Gastrocnemius medialis (tissue), 4 donors: ENCODE measurements around the gene FGF14. TPM values are rescaled to one million over a fixed set of nuclear protein-coding genes. Genes with fewer than 3 reads are reported as not detected.

ENCODE experiments used
- ATAC-seq, 2 donors: fragments of 150-250 bp; one replicate each; pipeline ENCODE4 v1.9.1; 2016
- DNase-seq, 2 donors: peaks; one replicate each; pipeline ENCODE4 v3.0.0-alpha.2; 2019
- H3K27ac ChIP-seq, 4 donors: fragments of 200-600 bp; sonication (generic); 1 replicate in 1 of 4; 2 replicates in 3 of 4; pipeline ENCODE4 v1.5.1; 2016 to 2018; ENCODE audit warnings: mild to moderate bottlenecking in 2 of 4, moderate library complexity in 1 of 4
- H3K27me3 ChIP-seq, 3 donors: fragments of 200-600 bp; sonication (generic) in 2 of 3; 1 replicate in 1 of 3; 2 replicates in 2 of 3; pipeline versions ENCODE4 v1.5.1 to v1.6.0; 2016 to 2019; ENCODE audit warnings: mild to moderate bottlenecking in 1 of 3, moderate library complexity in 1 of 3
- H3K36me3 ChIP-seq, 2 donors: fragments of 200-600 bp; sonication (generic) in 1 of 2; one replicate each; pipeline ENCODE4 v1.5.1; 2017 to 2018
- H3K4me1 ChIP-seq, 2 donors: fragments of 200-600 bp; sonication (generic) in 1 of 2; one replicate each; pipeline ENCODE4 v1.5.1; 2016 to 2017; ENCODE audit warnings: mild to moderate bottlenecking in 2 of 2
- H3K4me3 ChIP-seq, 4 donors: fragments of 200-600 bp; sonication (generic) in 3 of 4; 1 replicate in 1 of 4; 2 replicates in 3 of 4; pipeline ENCODE4 v1.5.1; 2016 to 2019; ENCODE audit warnings: mild to moderate bottlenecking in 2 of 4
- H3K9me3 ChIP-seq, 3 donors: fragments of 200-600 bp; sonication (generic) in 2 of 3; 1 replicate in 1 of 3; 2 replicates in 2 of 3; pipeline ENCODE4 v1.5.1; 2016 to 2019
- POLR2A ChIP-seq, 2 donors: fragments of 450-650 bp; IDR thresholded peaks; one replicate each; pipeline ENCODE4 v1.6.1; 2017; ENCODE audit warnings: antibody characterized with exemption in 2 of 2, mild to moderate bottlenecking in 2 of 2, moderate library complexity in 2 of 2
- in situ Hi-C, 4 donors: fragments of 200-750 bp; cut with MboI; loops; one replicate each; pipeline versions ENCODE4 v1.15.0 to v1.8.0; 2017; ENCODE audit warnings: low sequenced_read_pairs in 4 of 4
- intact Hi-C: fragments of 100-400 bp; cut with DNase I; formaldehyde crosslinking; loops from one replicate; pipeline ENCODE4 v1.15.1; 2023; ENCODE audit warnings: low total_unique reads
- total RNA-seq, 4 donors: library from RNA; depleted of rRNA; stranded (reverse); fragments of >200 nt; gene quantifications; one replicate each; pipeline versions ENCODE4 v1.1.0 to v1.2.3, GENCODE V29; 2016
- TF ChIP-seq, protein P1 (sequence below), 5 experiments: fragments of 450-650 bp in 3 of 5; fragments of 200-600 bp in 2 of 5; sonication (generic) in 2 of 5; IDR thresholded peaks in 4 of 5; conservative IDR thresholded peaks in 1 of 5; 1 replicate in 4 of 5; 2 replicates in 1 of 5; pipeline ENCODE4 v1.5.1; 2016 to 2019; ENCODE audit warnings: antibody characterized with exemption in 5 of 5, mild to moderate bottlenecking in 3 of 5, moderate library complexity in 3 of 5

FGF14 gene
- total RNA-seq, 4 donors from 2014 or later: 0.02 TPM; not detected in 3

GRCh38 chr13:101798437-101798836 is 603.4 kb downstream of the FGF14 start:
- DNase-seq (no peak), ATAC-seq (no peak)
- intact Hi-C loops: no loop called here
- H3K4me3 ChIP-seq: no peak overlapping the region
- H3K4me1 ChIP-seq: no peaks in the 10 kb centered on the region
- no peaks in the 10 kb centered on the region for H3K27me3 ChIP-seq
- no peak overlapping the region for H3K27ac ChIP-seq
- no peaks in the 10 kb centered on the region for H3K9me3 ChIP-seq
- in situ Hi-C loops: no loop called here
- TF ChIP-seq POLR2A (IDR thresholded peaks at IDR 0.05): no peak
- TF ChIP-seq, protein P1, sequence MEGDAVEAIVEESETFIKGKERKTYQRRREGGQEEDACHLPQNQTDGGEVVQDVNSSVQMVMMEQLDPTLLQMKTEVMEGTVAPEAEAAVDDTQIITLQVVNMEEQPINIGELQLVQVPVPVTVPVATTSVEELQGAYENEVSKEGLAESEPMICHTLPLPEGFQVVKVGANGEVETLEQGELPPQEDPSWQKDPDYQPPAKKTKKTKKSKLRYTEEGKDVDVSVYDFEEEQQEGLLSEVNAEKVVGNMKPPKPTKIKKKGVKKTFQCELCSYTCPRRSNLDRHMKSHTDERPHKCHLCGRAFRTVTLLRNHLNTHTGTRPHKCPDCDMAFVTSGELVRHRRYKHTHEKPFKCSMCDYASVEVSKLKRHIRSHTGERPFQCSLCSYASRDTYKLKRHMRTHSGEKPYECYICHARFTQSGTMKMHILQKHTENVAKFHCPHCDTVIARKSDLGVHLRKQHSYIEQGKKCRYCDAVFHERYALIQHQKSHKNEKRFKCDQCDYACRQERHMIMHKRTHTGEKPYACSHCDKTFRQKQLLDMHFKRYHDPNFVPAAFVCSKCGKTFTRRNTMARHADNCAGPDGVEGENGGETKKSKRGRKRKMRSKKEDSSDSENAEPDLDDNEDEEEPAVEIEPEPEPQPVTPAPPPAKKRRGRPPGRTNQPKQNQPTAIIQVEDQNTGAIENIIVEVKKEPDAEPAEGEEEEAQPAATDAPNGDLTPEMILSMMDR (IDR thresholded peaks at IDR 0.05 in 4 of 5, conservative IDR thresholded peaks at IDR 0.05 in 1 of 5): no peak
- H3K36me3 ChIP-seq: no peaks in the 10 kb centered on the region

DNA sequence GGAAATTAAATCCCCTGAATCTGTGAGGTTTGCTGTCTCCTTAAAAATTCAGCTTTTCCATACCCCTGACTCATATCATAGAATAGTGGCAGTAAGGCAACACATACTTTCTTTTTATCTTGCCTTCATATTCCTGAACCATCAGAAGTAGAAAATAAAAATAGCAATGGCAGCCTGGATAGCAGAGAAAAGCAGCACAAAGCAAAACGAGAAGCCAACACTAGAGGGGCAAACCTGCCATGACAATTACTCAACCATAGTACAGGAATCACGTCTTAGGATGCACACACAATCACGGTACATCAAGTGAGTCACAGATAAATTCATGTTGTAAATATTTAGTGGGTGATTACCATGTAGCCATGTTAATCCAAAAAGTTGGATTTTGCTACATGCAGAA is 606.4 kb downstream of the FGF14 start:
- intact Hi-C loops (no loop called here), in situ Hi-C loops (no loop called here)
- H3K27ac ChIP-seq: no peak overlapping the region

GRCh38 chr13:101795025-101795424 is 606.8 kb downstream of the FGF14 start:
- in situ Hi-C loops (no loop called here), intact Hi-C loops (no loop called here)
- ATAC-seq: no peak
- Histone ChIP-seq H3K9me3 (no peaks in the 10 kb centered on the region), H3K4me1 (no peaks in the 10 kb centered on the region), H3K36me3 (no peaks in the 10 kb centered on the region), H3K27ac (no peak overlapping the region), H3K4me3 (no peak overlapping the region), H3K27me3 (no peaks in the 10 kb centered on the region)
- DNase-seq: no peak
- TF ChIP-seq POLR2A (IDR thresholded peaks at IDR 0.05): no peak
- TF ChIP-seq, protein P1 (IDR thresholded peaks at IDR 0.05 in 4 of 5, conservative IDR thresholded peaks at IDR 0.05 in 1 of 5): no peak

More for the DNA sequence above, 606.4 kb downstream of the FGF14 start:
- TF ChIP-seq, protein P1 (IDR thresholded peaks at IDR 0.05 in 4 of 5, conservative IDR thresholded peaks at IDR 0.05 in 1 of 5): no peak
- Histone ChIP-seq H3K4me3 (no peak overlapping the region), H3K36me3 (no peaks in the 10 kb centered on the region), H3K27me3 (no peaks in the 10 kb centered on the region), H3K9me3 (no peaks in the 10 kb centered on the region), H3K4me1 (no peaks in the 10 kb centered on the region)
- DNase-seq (no peak), ATAC-seq (no peak)

- DNase-seq (no peak), ATAC-seq (no peak)
- intact Hi-C loops (no loop called here), in situ Hi-C loops (no loop called here)
- Histone ChIP-seq H3K36me3 (no peaks in the 10 kb centered on the region), H3K9me3 (no peaks in the 10 kb centered on the region), H3K4me1 (no peaks in the 10 kb centered on the region), H3K27me3 (no peaks in the 10 kb centered on the region), H3K27ac (no peak overlapping the region), H3K4me3 (no peak overlapping the region)
- TF ChIP-seq, protein P1 (IDR thresholded peaks at IDR 0.05 in 4 of 5, conservative IDR thresholded peaks at IDR 0.05 in 1 of 5): no peak
- no peak for TF ChIP-seq POLR2A (IDR thresholded peaks at IDR 0.05)
Observed at GRCh38 chr13:101792189-101792588, 609.7 kb downstream of the FGF14 start.

DNA sequence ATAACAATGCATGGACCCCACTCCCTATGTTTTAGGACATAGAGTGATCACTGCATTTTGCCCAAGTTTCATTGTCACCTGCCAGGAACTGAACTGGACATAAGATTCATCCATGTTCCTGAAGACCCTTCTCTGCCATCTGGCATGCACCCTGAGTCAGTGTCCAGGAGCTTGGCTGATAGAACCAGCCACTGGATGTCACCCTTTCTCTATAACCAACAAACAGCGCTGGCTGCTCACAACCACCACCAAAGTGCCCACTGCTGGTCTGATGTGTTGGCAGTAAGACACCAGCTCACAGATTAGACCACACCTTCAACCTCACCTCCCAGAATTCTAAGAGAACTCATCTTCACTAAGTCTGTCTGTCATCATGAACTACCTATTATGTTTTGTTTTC is 616.0 kb downstream of the FGF14 start:
- Histone ChIP-seq H3K36me3 (no peaks in the 10 kb centered on the region), H3K4me1 (no peaks in the 10 kb centered on the region), H3K27me3 (no peaks in the 10 kb centered on the region), H3K4me3 (no peak overlapping the region), H3K9me3 (no peaks in the 10 kb centered on the region), H3K27ac (no peak overlapping the region)
- DNase-seq (no peak), ATAC-seq (no peak)
- intact Hi-C loops: no loop called here
- in situ Hi-C loops: no loop called here
- TF ChIP-seq POLR2A (IDR thresholded peaks at IDR 0.05): no peak
- TF ChIP-seq, protein P1 (IDR thresholded peaks at IDR 0.05 in 4 of 5, conservative IDR thresholded peaks at IDR 0.05 in 1 of 5): no peak
